Ovary (tissue), 9 donors: Measurements from ENCODE around the gene MPRIP. TPM values are rescaled to one million over a fixed set of nuclear protein-coding genes. Genes with fewer than 3 reads are reported as not detected.

Experiments used
- DNase-seq, 5 donors: peaks; one replicate each; pipeline ENCODE4 v3.0.0-alpha.2; 2019 to 2020
- H3K27ac ChIP-seq, 2 donors: fragments of 200-600 bp; one replicate each; pipeline versions ENCODE4 v1.5.1 to v1.8.0; 2019 to 2022
- H3K27me3 ChIP-seq: fragments of 200-600 bp; one replicate; pipeline ENCODE4 v1.8.0; 2022
- H3K36me3 ChIP-seq: fragments of 200-600 bp; sonication (generic); one replicate; pipeline ENCODE4 v1.5.1; 2019
- H3K4me1 ChIP-seq: one replicate; pipeline ENCODE4 v1.8.1; 2013; ENCODE audit warnings: mild to moderate bottlenecking, moderate library complexity; ENCODE audit not compliant: insufficient read depth
- H3K4me3 ChIP-seq: fragments of 200-600 bp; sonication (generic); one replicate; pipeline ENCODE4 v1.5.1; 2017
- H3K9me3 ChIP-seq, 2 donors: fragments of 200-600 bp in 1 of 2; sonication (generic) in 1 of 2; one replicate each; pipeline versions ENCODE4 v1.5.1 to v1.8.1; 2013 to 2019; ENCODE audit warnings: mild to moderate bottlenecking in 1 of 2, moderate library complexity in 1 of 2
- EP300 ChIP-seq: sonication (generic); formaldehyde crosslinking; IDR thresholded peaks from one replicate; pipeline ENCODE4 v1.6.1; 2017; ENCODE audit warnings: antibody characterized with exemption
- POLR2A ChIP-seq: fragments of 450-650 bp; IDR thresholded peaks from one replicate; pipeline ENCODE4 v1.6.1; 2017; ENCODE audit warnings: antibody characterized with exemption, mild to moderate bottlenecking, moderate library complexity
- WGBS, 3 donors: extraction: QIAGEN DNeasy Blood & Tissue Kit in 1 of 3; methylation state at CpG; one replicate each; pipeline versions ENCODE4 v1.1.5 to v1.1.7; 2013 to 2017; 5-methylcytosine and 5-hydroxymethylcytosine counted together
- intact Hi-C, 4 donors: fragments of 100-400 bp; cut with DNase I; formaldehyde crosslinking; loops; one replicate each; pipeline versions ENCODE4 v1.11.0 to v1.15.1; 2022 to 2023
- polyA plus RNA-seq, 2 donors: library from polyadenylated mRNA; stranded (reverse); fragments of 200-250 nt in 1 of 2; fragments of 350-450 nt in 1 of 2; fragmentation: Illumina TruSeq in 1 of 2; extraction: RNeasy Lipid Tissue Mini Kit (QIAGEN cat#74804) in 1 of 2; gene quantifications; one replicate each; pipeline ENCODE4 v1.2.3, GENCODE V29; 2013 to 2014
- total RNA-seq, 7 donors: library from RNA; depleted of rRNA in 2 of 7; stranded (reverse); fragments of >200 nt in 2 of 7; fragmentation: NEBNext Ultra II Directional in 3 of 7; extraction: Animal tissue kit (Norgen Biotek cat#: 25700) in 3 of 7; gene quantifications; one replicate each; pipeline versions ENCODE4 v1.1.0 to v1.2.4, GENCODE V29; 2016 to 2023
- TF ChIP-seq, protein P1 (sequence below), 3 donors: fragments of 450-650 bp in 2 of 3; fragments of 200-600 bp in 1 of 3; IDR thresholded peaks; one replicate each; pipeline versions ENCODE4 v1.5.1 to v1.8.0; 2016 to 2022; ENCODE audit warnings: antibody characterized with exemption in 3 of 3, mild to moderate bottlenecking in 1 of 3
- donor health status: DM: no; HTN: no; CAD: no; lungs with moderate emphysema.
- donor health status: DM: no; HTN: no; CAD: no.
- donor health status: Bipolar disorder and iron deficiency.
- donor health status: DM: yes; HTN: yes; CAD: no.
- donor health status: DM: no; HTN: no; CAD: no.
- donor health status: DM: yes; HTN: yes; CAD: no.

The MPRIP gene
- total and polyA plus RNA-seq, 9 donors, result 72.3 to 256 (median 202) TPM

DNA sequence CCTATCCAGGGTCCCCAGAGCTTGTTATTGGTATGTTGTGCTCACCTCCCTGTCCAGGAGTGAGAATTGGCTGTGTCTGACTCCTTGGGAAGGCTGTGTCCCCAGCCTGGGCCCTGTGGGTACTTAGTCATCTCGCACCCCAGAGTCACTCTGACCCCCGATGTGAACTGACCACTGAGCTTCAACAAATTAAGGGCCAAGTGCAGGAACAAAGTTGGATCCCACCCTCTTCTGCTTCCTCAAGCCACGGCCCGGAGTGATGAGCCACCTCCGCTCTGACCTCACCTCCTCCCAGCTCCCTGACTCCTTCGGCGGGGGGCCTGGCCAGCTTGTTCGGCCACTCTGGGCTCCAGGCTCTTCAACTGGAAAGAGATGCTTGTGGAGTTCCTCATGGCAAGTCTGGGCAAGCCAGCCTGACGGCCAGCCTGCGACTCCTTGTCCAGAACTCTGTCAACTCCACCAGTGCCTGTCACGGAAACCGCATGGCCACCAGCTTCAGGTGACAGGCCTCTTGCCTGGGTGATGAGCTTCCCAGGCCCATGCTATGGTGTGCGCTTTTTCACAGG, 22.3 kb upstream of the MPRIP start:
- Histone ChIP-seq H3K9me3 (no peaks in the 10 kb centered on the region), H3K27ac (no peak overlapping the region), H3K4me3 (no peak overlapping the region), H3K4me1 (no peaks in the 10 kb centered on the region), H3K27me3 (no peaks in the 10 kb centered on the region), H3K36me3 (no peaks in the 10 kb centered on the region)
- intact Hi-C loops, result no loop called here
- 92 to 94% (median 94%) methylated on average over 13 of the region's 13 CpGs for WGBS, 3 donors
- peak in 1 of 5 donors; percentile 25 for DNase-seq
- TF ChIP-seq POLR2A, result no peak
- TF ChIP-seq, protein P1, sequence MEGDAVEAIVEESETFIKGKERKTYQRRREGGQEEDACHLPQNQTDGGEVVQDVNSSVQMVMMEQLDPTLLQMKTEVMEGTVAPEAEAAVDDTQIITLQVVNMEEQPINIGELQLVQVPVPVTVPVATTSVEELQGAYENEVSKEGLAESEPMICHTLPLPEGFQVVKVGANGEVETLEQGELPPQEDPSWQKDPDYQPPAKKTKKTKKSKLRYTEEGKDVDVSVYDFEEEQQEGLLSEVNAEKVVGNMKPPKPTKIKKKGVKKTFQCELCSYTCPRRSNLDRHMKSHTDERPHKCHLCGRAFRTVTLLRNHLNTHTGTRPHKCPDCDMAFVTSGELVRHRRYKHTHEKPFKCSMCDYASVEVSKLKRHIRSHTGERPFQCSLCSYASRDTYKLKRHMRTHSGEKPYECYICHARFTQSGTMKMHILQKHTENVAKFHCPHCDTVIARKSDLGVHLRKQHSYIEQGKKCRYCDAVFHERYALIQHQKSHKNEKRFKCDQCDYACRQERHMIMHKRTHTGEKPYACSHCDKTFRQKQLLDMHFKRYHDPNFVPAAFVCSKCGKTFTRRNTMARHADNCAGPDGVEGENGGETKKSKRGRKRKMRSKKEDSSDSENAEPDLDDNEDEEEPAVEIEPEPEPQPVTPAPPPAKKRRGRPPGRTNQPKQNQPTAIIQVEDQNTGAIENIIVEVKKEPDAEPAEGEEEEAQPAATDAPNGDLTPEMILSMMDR (IDR thresholded peaks at IDR 0.05), result no peak
- TF ChIP-seq EP300, result no peak

- Histone ChIP-seq H3K4me1 (no peaks in the 10 kb centered on the region), H3K4me3 (no peak overlapping the region), H3K27me3 (no peaks in the 10 kb centered on the region), H3K27ac (no peak overlapping the region), H3K9me3 (no peaks in the 10 kb centered on the region), H3K36me3 (no peaks in the 10 kb centered on the region)
- intact Hi-C loops, result no loop called here
- 86 to 95% (median 94%) methylated on average over 8 of the region's 8 CpGs for WGBS, 3 donors
- DNase-seq, result no peak
- TF ChIP-seq POLR2A (no peak), EP300 (no peak)
- TF ChIP-seq, protein P1 (IDR thresholded peaks at IDR 0.05), result no peak
Measured at GRCh38 chr17:17020821-17021193, 21.4 kb upstream of the MPRIP start.

DNA sequence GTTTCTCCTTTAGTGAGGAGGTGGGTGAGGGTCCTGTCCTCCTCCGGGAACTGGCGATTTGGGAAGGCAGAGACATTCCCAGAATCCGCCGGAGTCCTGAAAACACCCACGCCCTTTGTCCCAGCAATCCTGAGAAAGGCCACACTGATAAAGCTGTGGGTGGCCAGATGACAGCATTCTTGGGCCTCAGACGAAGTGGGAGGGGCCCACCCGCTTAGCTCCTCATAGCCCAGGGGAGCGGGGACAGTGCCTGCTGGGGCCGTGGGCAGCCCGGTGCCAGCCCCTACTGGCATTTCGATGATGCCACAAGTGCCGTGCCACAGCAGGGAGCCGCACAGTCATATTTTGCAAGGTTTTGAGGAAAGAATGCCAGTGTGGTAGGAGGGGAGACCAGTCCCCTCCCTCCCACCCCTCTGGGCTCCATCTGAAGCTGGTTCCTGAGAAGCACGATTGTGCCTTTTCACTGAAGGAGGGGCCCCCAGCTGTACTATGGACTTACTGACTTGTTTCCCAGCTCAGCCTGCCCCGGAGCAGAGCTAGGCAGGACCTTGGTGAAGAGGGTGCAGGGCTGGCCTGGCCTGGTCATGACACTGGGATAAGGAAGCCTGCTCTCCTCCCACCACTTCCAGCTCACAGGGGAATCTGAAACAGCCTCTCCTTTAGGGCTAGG, 20.9 kb upstream of the MPRIP start:
- intact Hi-C loops, result no loop called here
- no peak overlapping the region for H3K4me3 ChIP-seq
- H3K27ac ChIP-seq, result no peak overlapping the region
- H3K36me3 ChIP-seq, result no peaks in the 10 kb centered on the region
- WGBS, 3 donors, result 50 to 61% (median 53%) methylated on average over 15 of the region's 15 CpGs
- H3K9me3 ChIP-seq, result no peaks in the 10 kb centered on the region
- no peaks in the 10 kb centered on the region for H3K27me3 ChIP-seq
- H3K4me1 ChIP-seq, result no peaks in the 10 kb centered on the region
- TF ChIP-seq EP300 (no peak), POLR2A (no peak)
- TF ChIP-seq, protein P1 (IDR thresholded peaks at IDR 0.05), result no peak
- peak in 1 of 5 donors; percentile 22 for DNase-seq

DNA sequence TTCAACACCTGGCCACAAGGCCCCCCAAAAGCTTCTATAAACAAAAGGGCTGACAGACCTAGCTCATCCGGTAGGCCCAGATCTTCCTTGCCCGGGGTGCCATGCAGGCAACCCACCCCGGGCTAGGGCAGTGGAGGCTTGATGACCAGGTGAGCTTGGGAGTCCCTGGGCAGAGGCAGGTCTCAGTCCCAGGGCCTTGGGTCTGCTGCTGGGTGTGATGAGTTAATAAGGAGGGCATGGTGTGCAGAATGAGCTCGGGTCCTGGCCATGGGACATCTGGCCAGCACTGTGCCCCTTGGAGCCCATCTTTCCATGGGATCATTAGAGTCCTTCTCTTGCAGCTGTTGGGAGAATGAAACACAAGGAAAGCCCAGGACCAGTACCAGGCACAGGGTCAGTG, 20.2 kb upstream of the MPRIP start:
- Histone ChIP-seq H3K9me3 (no peaks in the 10 kb centered on the region), H3K4me1 (no peaks in the 10 kb centered on the region), H3K27me3 (no peaks in the 10 kb centered on the region), H3K27ac (no peak overlapping the region), H3K4me3 (no peak overlapping the region), H3K36me3 (no peaks in the 10 kb centered on the region)
- intact Hi-C loops, result no loop called here
- DNase-seq, result no peak
- TF ChIP-seq EP300 (no peak), POLR2A (no peak)
- TF ChIP-seq, protein P1 (IDR thresholded peaks at IDR 0.05), result no peak
- WGBS, 3 donors, result 95 to 98% (median 97%) methylated on average over 4 of the region's 4 CpGs
